H9 (cell line): Measurements from ENCODE around the gene TEX52. TPM values are rescaled to one million over a fixed set of nuclear protein-coding genes. Genes with fewer than 3 reads are reported as not detected.

Source experiments
- DNase-seq: peaks from one replicate; pipeline ENCODE4 v3.0.0-alpha.2; 2017
- H2AFZ ChIP-seq: one replicate; pipeline ENCODE4 v1.6.1; 2013; ENCODE audit warnings: mild to moderate bottlenecking, low read length, control low read depth, moderate library complexity
- H2AK5ac ChIP-seq: 2 replicates; pipeline ENCODE4 v1.6.1; 2013; ENCODE audit warnings: low read length, control low read depth, mixed read lengths; ENCODE audit not compliant: insufficient read length
- H2BK120ac ChIP-seq: one replicate; pipeline ENCODE4 v1.6.1; 2013; ENCODE audit warnings: low read depth, mild to moderate bottlenecking, low read length, control low read depth, inconsistent platforms; ENCODE audit not compliant: poor library complexity, severe bottlenecking
- H2BK12ac ChIP-seq: 2 replicates; pipeline ENCODE4 v1.6.1; 2013; ENCODE audit warnings: low read length, control low read depth, mixed read lengths, low read depth; ENCODE audit not compliant: insufficient read length
- H2BK15ac ChIP-seq: 2 replicates; pipeline ENCODE4 v1.6.1; 2013; ENCODE audit warnings: low read depth, low read length, control low read depth
- H2BK20ac ChIP-seq: one replicate; pipeline ENCODE4 v1.6.1; 2013; ENCODE audit warnings: low read depth, mild to moderate bottlenecking, low read length, control low read depth, inconsistent platforms; ENCODE audit not compliant: poor library complexity, severe bottlenecking
- H2BK5ac ChIP-seq: 2 replicates; pipeline ENCODE4 v1.6.1; 2013; ENCODE audit warnings: low read length, control low read depth, mixed read lengths; ENCODE audit not compliant: insufficient read length
- H3K14ac ChIP-seq: 2 replicates; pipeline ENCODE4 v1.6.1; 2013; ENCODE audit warnings: low read length, control low read depth; ENCODE audit not compliant: insufficient read depth
- H3K18ac ChIP-seq: 2 replicates; pipeline ENCODE4 v1.6.1; 2013; ENCODE audit warnings: low read depth, mild to moderate bottlenecking, mixed read lengths, low read length, control low read depth; ENCODE audit not compliant: insufficient read length
- H3K23ac ChIP-seq: 2 replicates; pipeline ENCODE4 v1.6.1; 2013; ENCODE audit warnings: low read length, control low read depth, mixed read lengths, low read depth; ENCODE audit not compliant: insufficient read length
- H3K23me2 ChIP-seq: 2 replicates; pipeline ENCODE4 v1.6.1; 2013; ENCODE audit warnings: low read depth, mild to moderate bottlenecking, mixed read lengths, low read length, control low read depth; ENCODE audit not compliant: insufficient read length, poor library complexity, severe bottlenecking
- H3K27ac ChIP-seq: 2 replicates; pipeline ENCODE4 v1.5.1; 2013; ENCODE audit warnings: low read length, control low read depth, mixed read lengths, low read depth; ENCODE audit not compliant: insufficient read length
- H3K27me3 ChIP-seq: 2 replicates; pipeline ENCODE4 v1.6.1; 2013; ENCODE audit warnings: low read length, control low read depth, inconsistent platforms; ENCODE audit not compliant: insufficient read depth
- H3K4ac ChIP-seq: 2 replicates; pipeline ENCODE4 v1.6.1; 2013; ENCODE audit warnings: low read depth, mild to moderate bottlenecking, control low read depth, inconsistent platforms, low read length, moderate library complexity
- H3K4me1 ChIP-seq: 2 replicates; pipeline ENCODE4 v1.6.1; 2013; ENCODE audit warnings: low read length, control low read depth, inconsistent platforms; ENCODE audit not compliant: insufficient read depth
- H3K4me2 ChIP-seq: 2 replicates; pipeline ENCODE4 v1.6.1; 2013; ENCODE audit warnings: low read length, control low read depth, mixed read lengths; ENCODE audit not compliant: insufficient read length, insufficient read depth
- H3K56ac ChIP-seq: 2 replicates; pipeline ENCODE4 v1.6.1; 2013; ENCODE audit warnings: low read depth, mild to moderate bottlenecking, mixed read lengths, low read length, control low read depth; ENCODE audit not compliant: insufficient read length
- H3K79me1 ChIP-seq: 2 replicates; pipeline ENCODE4 v1.6.1; 2013; ENCODE audit warnings: low read depth, mild to moderate bottlenecking, moderate library complexity, low read length, control low read depth, inconsistent platforms; ENCODE audit not compliant: insufficient read depth, poor library complexity, severe bottlenecking
- H3K79me2 ChIP-seq: 2 replicates; pipeline ENCODE4 v1.6.1; 2013; ENCODE audit warnings: low read length, control low read depth, inconsistent platforms; ENCODE audit not compliant: insufficient read depth
- H3K9ac ChIP-seq: 2 replicates; pipeline ENCODE4 v1.6.1; 2013; ENCODE audit warnings: low read length, control low read depth, mixed read lengths; ENCODE audit not compliant: insufficient read length; ENCODE audit errors: extremely low read depth
- H3K9me3 ChIP-seq: one replicate; pipeline ENCODE4 v1.6.1; 2013; ENCODE audit warnings: low read depth, low read length, inconsistent platforms; ENCODE audit not compliant: control insufficient read depth
- H3T11ph ChIP-seq: one replicate; pipeline ENCODE4 v1.6.1; 2013; ENCODE audit warnings: mild to moderate bottlenecking, low read length, control low read depth, inconsistent platforms
- H4K20me1 ChIP-seq: one replicate; pipeline ENCODE4 v1.6.1; 2013; ENCODE audit not compliant: control insufficient read depth, insufficient read length, insufficient read depth
- H4K5ac ChIP-seq: 2 replicates; pipeline ENCODE4 v1.6.1; 2013; ENCODE audit warnings: low read depth, mild to moderate bottlenecking, mixed read lengths, low read length, control low read depth; ENCODE audit not compliant: insufficient read length
- H4K8ac ChIP-seq: replicated peaks from 2 replicates; pipeline ENCODE4 v1.6.1; 2013; ENCODE audit warnings: low read length, control low read depth, mixed read lengths, low read depth; ENCODE audit not compliant: insufficient read length
- H4K91ac ChIP-seq: 2 replicates; pipeline ENCODE4 v1.6.1; 2013; ENCODE audit warnings: low read depth, mild to moderate bottlenecking, moderate library complexity, mixed read lengths, low read length, control low read depth; ENCODE audit not compliant: insufficient read length
- H3K27ac Mint-ChIP-seq, 3 experiments: 2 replicates in 2 of 3; 3 replicates in 1 of 3; pipeline ENCODE4 v1.8.0; 2020 to 2021; ENCODE audit warnings: mixed read lengths in 3 of 3, mild to moderate bottlenecking in 1 of 3, moderate library complexity in 1 of 3
- H3K27me3 Mint-ChIP-seq: 2 replicates; pipeline ENCODE4 v1.8.0; 2021; ENCODE audit warnings: low read depth, mild to moderate bottlenecking, moderate library complexity, mixed read lengths
- H3K36me3 Mint-ChIP-seq, 3 experiments: 2 replicates in 2 of 3; 3 replicates in 1 of 3; pipeline ENCODE4 v1.8.0; 2020 to 2021; ENCODE audit warnings: low read depth in 3 of 3, mixed read lengths in 3 of 3; ENCODE audit not compliant: insufficient read depth in 1 of 3
- H3K4me1 Mint-ChIP-seq, 2 experiments: 2 replicates each; pipeline ENCODE4 v1.8.0; 2020; ENCODE audit warnings: mixed read lengths in 2 of 2
- H3K4me3 Mint-ChIP-seq, 2 experiments: 2 replicates in 1 of 2; 3 replicates in 1 of 2; pipeline ENCODE4 v1.8.0; 2020 to 2021; ENCODE audit warnings: mild to moderate bottlenecking in 2 of 2, mixed read lengths in 2 of 2, moderate library complexity in 1 of 2
- H3K9me3 Mint-ChIP-seq, 2 experiments: 2 replicates in 1 of 2; 3 replicates in 1 of 2; pipeline ENCODE4 v1.8.0; 2020; ENCODE audit warnings: mild to moderate bottlenecking in 2 of 2, mixed read lengths in 2 of 2, moderate library complexity in 1 of 2
- CTCF ChIP-seq: fragments of 200-600 bp; sonication (generic); conservative IDR thresholded peaks from 3 replicates; pipeline ENCODE4 v1.8.0; 2021; ENCODE audit warnings: antibody characterized with exemption, mild to moderate bottlenecking
- WGBS: extraction: QIAGEN DNeasy Blood & Tissue Kit; methylation state at CpG from one replicate; pipeline ENCODE4 v1.1.7; 2013; ENCODE audit warnings: missing lambda C conversion rate, low lambda C conversion rate, mixed read lengths; ENCODE audit not compliant: insufficient read length; ENCODE audit errors: extremely low coverage; 5-methylcytosine and 5-hydroxymethylcytosine counted together
- total RNA-seq: library from RNA; stranded (reverse); gene quantifications from 2 replicates; pipeline ENCODE4 v1.2.1, GENCODE V29; 2021

Gene TEX52
- total RNA-seq, 1 experiment from 2014 or later, result 0.20 TPM

DNA sequence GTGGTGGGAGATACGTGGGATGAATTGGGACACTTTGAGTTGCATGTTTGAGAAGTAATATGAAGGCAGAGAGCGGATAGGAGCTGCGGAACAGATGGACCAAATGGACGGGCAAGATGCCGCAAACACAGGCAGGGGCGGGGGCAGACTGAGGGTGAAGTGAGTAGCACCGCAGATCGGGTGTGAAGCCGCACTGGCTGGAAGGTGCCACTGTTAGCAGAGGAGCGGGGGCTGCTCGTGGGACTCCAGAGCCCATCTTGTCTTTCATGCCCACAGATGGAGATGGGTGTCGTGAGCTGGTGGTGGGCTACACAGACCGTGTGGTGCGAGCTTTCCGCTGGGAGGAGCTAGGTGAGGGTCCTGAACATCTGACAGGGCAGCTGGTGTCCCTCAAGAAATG, 37.0 kb downstream of the TEX52 start:
- Histone ChIP-seq H3K4me2 (no peak overlapping the region), H4K91ac (no peak overlapping the region), H3K18ac (no peak overlapping the region), H3K23me2 (no peaks in the 10 kb centered on the region), H2BK12ac (no peak overlapping the region), H3K23ac (no peak overlapping the region), H4K20me1 (no peaks in the 10 kb centered on the region), H3K14ac (no peak overlapping the region), H2BK5ac (no peak overlapping the region), H3K79me1 (no peaks in the 10 kb centered on the region), H4K5ac (no peak overlapping the region), H2BK120ac (no peak overlapping the region), H3K27me3 (no peaks in the 10 kb centered on the region), H2AFZ (no peak overlapping the region), H3K4me1 (no peaks in the 10 kb centered on the region), H3K27ac (no peak overlapping the region), H3K4ac (no peak overlapping the region), H2AK5ac (no peak overlapping the region), H3K9ac (no peak overlapping the region), H2BK15ac (no peak overlapping the region), H3K9me3 (no peaks in the 10 kb centered on the region), H2BK20ac (no peak overlapping the region), H3K79me2 (no peaks in the 10 kb centered on the region), H4K8ac (no peak overlapping the region), H3K56ac (no peak overlapping the region), H3T11ph (no peak overlapping the region)
- H3K4me1 Mint-ChIP-seq, result peaks cover 19 to 27% of the 10 kb centered on the region in 2 experiments
- WGBS, result no CpG with 5 or more reads among the region's 15 CpGs
- H3K36me3 Mint-ChIP-seq, result peaks cover 51 to 76% (median 75%) of the 10 kb centered on the region in 3 experiments
- no peaks in the 10 kb centered on the region; a peak in 1 of 5 replicates for H3K9me3 Mint-ChIP-seq
- H3K4me3 Mint-ChIP-seq, result peak overlapping the region; percentile 10 to 15; a peak in 2 of 5 replicates
- peak overlapping the region; percentile 21 to 95 (median 77); a peak in 5 of 7 replicates for H3K27ac Mint-ChIP-seq
- no peak for DNase-seq
- no peaks in the 10 kb centered on the region for H3K27me3 Mint-ChIP-seq
- no peak for TF ChIP-seq CTCF
